ENCODE data around the gene WDFY3.

GRCh38 chr4:84792366-84793301 is 173.9 kb downstream of the WDFY3 start:
- TF ChIP-seq EZH2 (IDR thresholded peaks at IDR 0.05; ENCODE audit: borderline replicate concordance, insufficient read depth, low read depth, low read length, poor library complexity, severe bottlenecking) (no peak), CTCF (IDR thresholded peaks at IDR 0.05) (no peak)

All from B cell (primary cell).